Stomach (tissue), 9 donors: Measurements from ENCODE around the gene IFNK. TPM values are rescaled to one million over a fixed set of nuclear protein-coding genes. Genes with fewer than 3 reads are reported as not detected.

Experiments
- DNase-seq, 2 donors: peaks; one replicate each; pipeline versions ENCODE4 v3.0.0 to v3.0.0-alpha.2; 2013 to 2019
- H3K27ac ChIP-seq, 5 donors: fragments of 200-600 bp in 4 of 5; sonication (generic) in 4 of 5; one replicate each; pipeline ENCODE4 v1.5.1; 2013 to 2019; ENCODE audit warnings: mild to moderate bottlenecking in 1 of 5, moderate library complexity in 1 of 5
- H3K27me3 ChIP-seq, 3 donors: fragments of 200-600 bp; sonication (generic); one replicate each; pipeline ENCODE4 v1.5.1; 2017 to 2019; ENCODE audit warnings: mixed run types in 1 of 3
- H3K36me3 ChIP-seq, 4 donors: fragments of 200-600 bp; sonication (generic); 1 replicate in 3 of 4; 2 replicates in 1 of 4; pipeline ENCODE4 v1.5.1; 2016 to 2019
- H3K4me1 ChIP-seq, 4 donors: fragments of 200-600 bp; sonication (generic); one replicate each; pipeline ENCODE4 v1.5.1; 2016 to 2019
- H3K4me3 ChIP-seq, 4 donors: fragments of 200-600 bp; sonication (generic) in 3 of 4; one replicate each; pipeline ENCODE4 v1.5.1; 2016 to 2019; ENCODE audit warnings: mild to moderate bottlenecking in 1 of 4
- H3K9me3 ChIP-seq, 4 donors: fragments of 200-600 bp; sonication (generic); one replicate each; pipeline ENCODE4 v1.5.1; 2016 to 2019
- CTCF ChIP-seq, 7 experiments: fragments of 450-650 bp in 4 of 7; fragments of 200-600 bp in 3 of 7; sonication (generic) in 3 of 7; IDR thresholded peaks; one replicate each; pipeline ENCODE4 v1.5.1; 2016 to 2019; ENCODE audit warnings: antibody characterized with exemption in 7 of 7, control low read depth in 2 of 7, mild to moderate bottlenecking in 1 of 7
- EP300 ChIP-seq: sonication (generic); formaldehyde crosslinking; IDR thresholded peaks from one replicate; pipeline ENCODE4 v1.6.1; 2017; ENCODE audit warnings: antibody characterized with exemption
- POLR2A ChIP-seq, 4 donors: fragments of 450-650 bp; IDR thresholded peaks; one replicate each; pipeline ENCODE4 v1.6.1; 2016; ENCODE audit warnings: antibody characterized with exemption in 4 of 4, control low read depth in 2 of 4, mild to moderate bottlenecking in 1 of 4, moderate library complexity in 1 of 4
- POLR2AphosphoS5 ChIP-seq, 3 donors: sonication (generic); formaldehyde crosslinking; IDR thresholded peaks; one replicate each; pipeline ENCODE4 v1.6.1; 2016; ENCODE audit warnings: antibody characterized with exemption in 3 of 3
- WGBS, 5 donors: extraction: QIAGEN DNeasy Blood & Tissue Kit in 3 of 5; methylation state at CpG; one replicate each; pipeline versions ENCODE4 v1.1.5 to v1.1.7; 2013 to 2018; 5-methylcytosine and 5-hydroxymethylcytosine counted together
- intact Hi-C: fragments of 100-400 bp; cut with DNase I; formaldehyde crosslinking; loops from one replicate; pipeline ENCODE4 v1.15.1; 2023; ENCODE audit warnings: low total_unique reads
- polyA plus RNA-seq, 3 donors: library from polyadenylated mRNA; stranded (reverse); fragments of 200-250 nt; gene quantifications; one replicate each; pipeline ENCODE4 v1.2.3, GENCODE V29; 2013
- total RNA-seq, 5 donors: library from RNA; depleted of rRNA; stranded (reverse); fragments of >200 nt; gene quantifications; one replicate each; pipeline versions ENCODE4 v1.1.0 to v1.2.3, GENCODE V29; 2014 to 2016
- donor health status: healthy with polysubstance abuse.
- donor health status: Bipolar disorder and iron deficiency.
- donor health status: healthy.

IFNK gene
- total and polyA plus RNA-seq, 8 donors = not detected

GRCh38 chr9:27572918-27573633 lies 49.0 kb downstream of the IFNK start, which contains the start of gene C9orf72:
Gene C9orf72, minus strand, starts transcription at chr9:27573481. Its CDS starts 6,361 bp downstream, at chr9:27567120.
- H3K4me1 ChIP-seq = peaks cover 0 to 50% (median 28%) of the 10 kb centered on the region in 4 donors
- no peak for TF ChIP-seq EP300
- TF ChIP-seq POLR2AphosphoS5 (IDR thresholded peaks at IDR 0.05) = peak; percentile 25 to 80 (median 73)
- no peak for TF ChIP-seq CTCF (IDR thresholded peaks at IDR 0.05)
- TF ChIP-seq POLR2A (IDR thresholded peaks at IDR 0.05) = peak in 2 of 4 donors; percentile 59 to 70
- no peaks in the 10 kb centered on the region for H3K36me3 ChIP-seq
- DNase-seq = peak; percentile 84 to 92
- intact Hi-C loops = no loop called here
- 0 to 1% (median 1%) methylated on average over 40 to 72 of the region's 72 CpGs for WGBS, 5 donors
- peak within 1 kb of the TSS; percentile 73 to 80 (median 76) for H3K4me3 ChIP-seq
- H3K9me3 ChIP-seq = peaks cover 0 to 3% (median 2%) of the 10 kb centered on the region in 4 donors
- peak within 1 kb of the TSS; percentile 96 to 100 (median 99) for H3K27ac ChIP-seq
- no peaks in the 10 kb centered on the region for H3K27me3 ChIP-seq

- Histone ChIP-seq H3K27ac (peak overlapping the region; percentile 96 to 100 (median 99)), H3K4me1 (peaks cover 0 to 42% (median 28%) of the 10 kb centered on the region in 4 donors), H3K4me3 (peak overlapping the region; percentile 73 to 80 (median 76)), H3K36me3 (no peaks in the 10 kb centered on the region), H3K9me3 (peaks cover 0 to 10% (median 7%) of the 10 kb centered on the region in 4 donors), H3K27me3 (no peaks in the 10 kb centered on the region)
- intact Hi-C loops = no loop called here
- TF ChIP-seq POLR2A (IDR thresholded peaks at IDR 0.05) (peak in 2 of 4 donors; percentile 67 to 75), EP300 (peak; percentile 88), POLR2AphosphoS5 (IDR thresholded peaks at IDR 0.05) (peak; percentile 94 to 99 (median 99)), CTCF (IDR thresholded peaks at IDR 0.05) (no peak)
- peak; percentile 98 to 99 for DNase-seq
- 1 to 2% (median 2%) methylated on average over 35 of the region's 35 CpGs for WGBS, 5 donors
Observed at GRCh38 chr9:27573634-27574590, 49.8 kb downstream of the IFNK start.

Other genes starting within 250 kb of the IFNK start
- gene EQTN, start 227.1 kb upstream of the IFNK start, total RNA-seq = 1 to 10 TPM in 2 of 5 donors, not detected in 3; 1.0 to 2.4 TPM
- not detected for gene EQTN, start 227.1 kb upstream of the IFNK start, polyA plus RNA-seq
- 10 to 100 TPM in 4 of 5 donors, 1 to 10 TPM in 1; 6.4 to 32.7 (median 13.6) TPM for gene MOB3B, start 5.5 kb downstream of the IFNK start, total RNA-seq
- 1 to 10 TPM; 4.0 to 7.2 (median 4.8) TPM for gene MOB3B, start 5.5 kb downstream of the IFNK start, polyA plus RNA-seq
- 10 to 100 TPM in 4 of 5 donors, 1 to 10 TPM in 1; 2.6 to 69.9 (median 12.9) TPM for gene C9orf72, start 49.2 kb downstream of the IFNK start, total RNA-seq
- 1 to 10 TPM; 4.7 to 6.5 (median 5.9) TPM for gene C9orf72, start 49.2 kb downstream of the IFNK start, polyA plus RNA-seq